Measurements from ENCODE around the gene CHSY1. TPM values are rescaled to one million over a fixed set of nuclear protein-coding genes. Genes with fewer than 3 reads are reported as not detected.

The CHSY1 gene
- total and polyA plus RNA-seq, 2 experiments from 2014 or later, result 5.2 to 31.3 TPM

GRCh38 chr15:101178931-101179330 is 72.9 kb downstream of the CHSY1 start:
- no peak overlapping the region for H3K4me2 ChIP-seq (ENCODE audit: unreplicated experiment)
- H2AFZ ChIP-seq, result no peak overlapping the region
- no peak for TF ChIP-seq EZH2phosphoT487 (IDR thresholded peaks at IDR 0.05; ENCODE audit: insufficient read depth, low read depth)
- no peak for TF ChIP-seq EZH2 (IDR thresholded peaks at IDR 0.05; ENCODE audit: insufficient read depth, poor library complexity, severe bottlenecking)
- peaks cover 26% of the 10 kb centered on the region for H3K36me3 ChIP-seq (ENCODE audit: low read depth)
- no peak overlapping the region for H3K4me3 ChIP-seq
- H3K9me2 ChIP-seq (ENCODE audit: insufficient read depth), result no peaks in the 10 kb centered on the region
- no peak overlapping the region for H3K27ac ChIP-seq
- H4K20me1 ChIP-seq (ENCODE audit: insufficient read depth), result no peaks in the 10 kb centered on the region
- H3K27me3 ChIP-seq (replicated peaks; ENCODE audit: insufficient read depth), result no peaks in the 10 kb centered on the region
- no peaks in the 10 kb centered on the region for H3K9me3 ChIP-seq (ENCODE audit: low read depth)
- peaks cover 53% of the 10 kb centered on the region for H3F3A ChIP-seq (ENCODE audit: insufficient read depth)
- in situ Hi-C loops (cut with MboI), result no loop called here
- no peak for DNase-seq
- WGBS, 2 experiments (ENCODE audit: low coverage in 1 of 2, low lambda C conversion rate in 2 of 2, missing lambda C conversion rate in 2 of 2), result 88 to 97% methylated on average over 4 of the region's 4 CpGs
- peaks cover 87% of the 10 kb centered on the region for H3K79me2 ChIP-seq (ENCODE audit: insufficient read depth)
- no peak overlapping the region for H3K9ac ChIP-seq
- peaks cover 22% of the 10 kb centered on the region for H3K4me1 ChIP-seq (ENCODE audit: insufficient read depth)

- H3F3A ChIP-seq (ENCODE audit: insufficient read depth), result peaks cover 53% of the 10 kb centered on the region
- H3K4me2 ChIP-seq (ENCODE audit: unreplicated experiment), result no peak overlapping the region
- no peaks in the 10 kb centered on the region for H4K20me1 ChIP-seq (ENCODE audit: insufficient read depth)
- WGBS, 2 experiments (ENCODE audit: low coverage in 1 of 2, low lambda C conversion rate in 2 of 2, missing lambda C conversion rate in 2 of 2), result 97 to 98% methylated on average over 18 of the region's 18 CpGs
- DNase-seq, result no peak
- in situ Hi-C loops (cut with MboI), result no loop called here
- H2AFZ ChIP-seq, result no peak overlapping the region
- no peaks in the 10 kb centered on the region for H3K9me2 ChIP-seq (ENCODE audit: insufficient read depth)
- H3K27ac ChIP-seq, result no peak overlapping the region
- H3K4me3 ChIP-seq, result no peak overlapping the region
- TF ChIP-seq EZH2phosphoT487 (IDR thresholded peaks at IDR 0.05; ENCODE audit: insufficient read depth, low read depth) (no peak), EZH2 (IDR thresholded peaks at IDR 0.05; ENCODE audit: insufficient read depth, poor library complexity, severe bottlenecking) (no peak)
- H3K36me3 ChIP-seq (ENCODE audit: low read depth), result peaks cover 26% of the 10 kb centered on the region
- peaks cover 86% of the 10 kb centered on the region for H3K79me2 ChIP-seq (ENCODE audit: insufficient read depth)
- H3K4me1 ChIP-seq (ENCODE audit: insufficient read depth), result peaks cover 22% of the 10 kb centered on the region
- no peaks in the 10 kb centered on the region for H3K27me3 ChIP-seq (replicated peaks; ENCODE audit: insufficient read depth)
- no peak overlapping the region for H3K9ac ChIP-seq
- H3K9me3 ChIP-seq (ENCODE audit: low read depth), result no peaks in the 10 kb centered on the region
These were observed 73.4 kb downstream of the CHSY1 start for GRCh38 chr15:101178479-101178878.

- Histone ChIP-seq H3K27me3 (replicated peaks; ENCODE audit: insufficient read depth) (no peaks in the 10 kb centered on the region), H4K20me1 (ENCODE audit: insufficient read depth) (no peaks in the 10 kb centered on the region), H3K9me3 (ENCODE audit: low read depth) (no peaks in the 10 kb centered on the region), H2AFZ (no peak overlapping the region), H3K36me3 (ENCODE audit: low read depth) (peaks cover 26% of the 10 kb centered on the region), H3K27ac (no peak overlapping the region), H3K4me1 (ENCODE audit: insufficient read depth) (peaks cover 22% of the 10 kb centered on the region), H3K4me2 (ENCODE audit: unreplicated experiment) (no peak overlapping the region), H3K79me2 (ENCODE audit: insufficient read depth) (peaks cover 85% of the 10 kb centered on the region), H3K4me3 (no peak overlapping the region), H3K9me2 (ENCODE audit: insufficient read depth) (no peaks in the 10 kb centered on the region), H3K9ac (no peak overlapping the region), H3F3A (ENCODE audit: insufficient read depth) (peaks cover 53% of the 10 kb centered on the region)
- 93 to 95% methylated on average over 14 of the region's 14 CpGs for WGBS, 2 experiments (ENCODE audit: low coverage in 1 of 2, low lambda C conversion rate in 2 of 2, missing lambda C conversion rate in 2 of 2)
- no peak for TF ChIP-seq EZH2phosphoT487 (IDR thresholded peaks at IDR 0.05; ENCODE audit: insufficient read depth, low read depth)
- no peak for TF ChIP-seq EZH2 (IDR thresholded peaks at IDR 0.05; ENCODE audit: insufficient read depth, poor library complexity, severe bottlenecking)
- no peak for DNase-seq
- in situ Hi-C loops (cut with MboI), result no loop called here
These were observed 74.0 kb downstream of the CHSY1 start for GRCh38 chr15:101177866-101178265.

GRCh38 chr15:101176625-101177024 is 75.2 kb downstream of the CHSY1 start:
- Histone ChIP-seq H3K27me3 (replicated peaks; ENCODE audit: insufficient read depth) (no peaks in the 10 kb centered on the region), H3K9me2 (ENCODE audit: insufficient read depth) (no peaks in the 10 kb centered on the region), H3K79me2 (ENCODE audit: insufficient read depth) (peaks cover 83% of the 10 kb centered on the region), H3K4me1 (ENCODE audit: insufficient read depth) (peaks cover 27% of the 10 kb centered on the region), H3K36me3 (ENCODE audit: low read depth) (peaks cover 26% of the 10 kb centered on the region), H3K27ac (peak overlapping the region; percentile 59), H3F3A (ENCODE audit: insufficient read depth) (peaks cover 62% of the 10 kb centered on the region), H4K20me1 (ENCODE audit: insufficient read depth) (no peaks in the 10 kb centered on the region), H3K4me2 (ENCODE audit: unreplicated experiment) (no peak overlapping the region), H3K4me3 (no peak overlapping the region), H3K9me3 (ENCODE audit: low read depth) (no peaks in the 10 kb centered on the region), H3K9ac (peak overlapping the region; percentile 13; the same call in 1 of the 2 replicates), H2AFZ (no peak overlapping the region)
- 53 to 60% methylated on average over 5 of the region's 5 CpGs for WGBS, 2 experiments (ENCODE audit: low coverage in 1 of 2, low lambda C conversion rate in 2 of 2, missing lambda C conversion rate in 2 of 2)
- TF ChIP-seq EZH2 (IDR thresholded peaks at IDR 0.05; ENCODE audit: insufficient read depth, poor library complexity, severe bottlenecking) (no peak), EZH2phosphoT487 (IDR thresholded peaks at IDR 0.05; ENCODE audit: insufficient read depth, low read depth) (no peak)
- in situ Hi-C loops (cut with MboI), result no loop called here
- peak; percentile 32 for DNase-seq

GRCh38 chr15:101175401-101175800 is 76.4 kb downstream of the CHSY1 start:
- in situ Hi-C loops (cut with MboI), result no loop called here
- Histone ChIP-seq H3K27ac (no peak overlapping the region), H3K36me3 (ENCODE audit: low read depth) (peaks cover 26% of the 10 kb centered on the region)

More at GRCh38 chr15:101175401-101175800, 76.4 kb downstream of the CHSY1 start:
- DNase-seq, result no peak
- 91 to 93% methylated on average over 12 of the region's 12 CpGs for WGBS, 2 experiments (ENCODE audit: low coverage in 1 of 2, low lambda C conversion rate in 2 of 2, missing lambda C conversion rate in 2 of 2)
- Histone ChIP-seq H4K20me1 (ENCODE audit: insufficient read depth) (no peaks in the 10 kb centered on the region), H3K9ac (no peak overlapping the region), H3K4me2 (ENCODE audit: unreplicated experiment) (no peak overlapping the region), H3K4me1 (ENCODE audit: insufficient read depth) (peaks cover 37% of the 10 kb centered on the region), H3K9me3 (ENCODE audit: low read depth) (no peaks in the 10 kb centered on the region), H3K79me2 (ENCODE audit: insufficient read depth) (peaks cover 71% of the 10 kb centered on the region), H3F3A (ENCODE audit: insufficient read depth) (peaks cover 71% of the 10 kb centered on the region), H3K4me3 (no peak overlapping the region), H3K27me3 (replicated peaks; ENCODE audit: insufficient read depth) (no peaks in the 10 kb centered on the region), H3K9me2 (ENCODE audit: insufficient read depth) (no peaks in the 10 kb centered on the region), H2AFZ (no peak overlapping the region)
- TF ChIP-seq EZH2 (IDR thresholded peaks at IDR 0.05; ENCODE audit: insufficient read depth, poor library complexity, severe bottlenecking), result no peak
- TF ChIP-seq EZH2phosphoT487 (IDR thresholded peaks at IDR 0.05; ENCODE audit: insufficient read depth, low read depth), result no peak

Measured in GM23248 (cell line).